Stomach (tissue), 9 donors: ENCODE data around the gene CD48. TPM values are rescaled to one million over a fixed set of nuclear protein-coding genes. Genes with fewer than 3 reads are reported as not detected.

Experiments
- DNase-seq, 2 donors: peaks; one replicate each; pipeline versions ENCODE4 v3.0.0 to v3.0.0-alpha.2; 2013 to 2019
- H3K27ac ChIP-seq, 5 donors: fragments of 200-600 bp in 4 of 5; sonication (generic) in 4 of 5; one replicate each; pipeline ENCODE4 v1.5.1; 2013 to 2019; ENCODE audit warnings: mild to moderate bottlenecking in 1 of 5, moderate library complexity in 1 of 5
- H3K27me3 ChIP-seq, 3 donors: fragments of 200-600 bp; sonication (generic); one replicate each; pipeline ENCODE4 v1.5.1; 2017 to 2019; ENCODE audit warnings: mixed run types in 1 of 3
- H3K36me3 ChIP-seq, 4 donors: fragments of 200-600 bp; sonication (generic); 1 replicate in 3 of 4; 2 replicates in 1 of 4; pipeline ENCODE4 v1.5.1; 2016 to 2019
- H3K4me1 ChIP-seq, 4 donors: fragments of 200-600 bp; sonication (generic); one replicate each; pipeline ENCODE4 v1.5.1; 2016 to 2019
- H3K4me3 ChIP-seq, 4 donors: fragments of 200-600 bp; sonication (generic) in 3 of 4; one replicate each; pipeline ENCODE4 v1.5.1; 2016 to 2019; ENCODE audit warnings: mild to moderate bottlenecking in 1 of 4
- H3K9me3 ChIP-seq, 4 donors: fragments of 200-600 bp; sonication (generic); one replicate each; pipeline ENCODE4 v1.5.1; 2016 to 2019
- EP300 ChIP-seq: sonication (generic); formaldehyde crosslinking; IDR thresholded peaks from one replicate; pipeline ENCODE4 v1.6.1; 2017; ENCODE audit warnings: antibody characterized with exemption
- POLR2A ChIP-seq, 4 donors: fragments of 450-650 bp; IDR thresholded peaks; one replicate each; pipeline ENCODE4 v1.6.1; 2016; ENCODE audit warnings: antibody characterized with exemption in 4 of 4, control low read depth in 2 of 4, mild to moderate bottlenecking in 1 of 4, moderate library complexity in 1 of 4
- POLR2AphosphoS5 ChIP-seq, 3 donors: sonication (generic); formaldehyde crosslinking; IDR thresholded peaks; one replicate each; pipeline ENCODE4 v1.6.1; 2016; ENCODE audit warnings: antibody characterized with exemption in 3 of 3
- WGBS, 5 donors: extraction: QIAGEN DNeasy Blood & Tissue Kit in 3 of 5; methylation state at CpG; one replicate each; pipeline versions ENCODE4 v1.1.5 to v1.1.7; 2013 to 2018; 5-methylcytosine and 5-hydroxymethylcytosine counted together
- intact Hi-C: fragments of 100-400 bp; cut with DNase I; formaldehyde crosslinking; loops from one replicate; pipeline ENCODE4 v1.15.1; 2023; ENCODE audit warnings: low total_unique reads
- polyA plus RNA-seq, 3 donors: library from polyadenylated mRNA; stranded (reverse); fragments of 200-250 nt; gene quantifications; one replicate each; pipeline ENCODE4 v1.2.3, GENCODE V29; 2013
- total RNA-seq, 5 donors: library from RNA; depleted of rRNA; stranded (reverse); fragments of >200 nt; gene quantifications; one replicate each; pipeline versions ENCODE4 v1.1.0 to v1.2.3, GENCODE V29; 2014 to 2016
- TF ChIP-seq, protein P1 (sequence below), 7 experiments: fragments of 450-650 bp in 4 of 7; fragments of 200-600 bp in 3 of 7; sonication (generic) in 3 of 7; IDR thresholded peaks; one replicate each; pipeline ENCODE4 v1.5.1; 2016 to 2019; ENCODE audit warnings: antibody characterized with exemption in 7 of 7, control low read depth in 2 of 7, mild to moderate bottlenecking in 1 of 7
- donor health status: healthy with polysubstance abuse.
- donor health status: Bipolar disorder and iron deficiency.
- donor health status: healthy.

The CD48 gene
- total and polyA plus RNA-seq, 8 donors: 0.58 to 23.7 (median 8.8) TPM; not detected in 2

DNA sequence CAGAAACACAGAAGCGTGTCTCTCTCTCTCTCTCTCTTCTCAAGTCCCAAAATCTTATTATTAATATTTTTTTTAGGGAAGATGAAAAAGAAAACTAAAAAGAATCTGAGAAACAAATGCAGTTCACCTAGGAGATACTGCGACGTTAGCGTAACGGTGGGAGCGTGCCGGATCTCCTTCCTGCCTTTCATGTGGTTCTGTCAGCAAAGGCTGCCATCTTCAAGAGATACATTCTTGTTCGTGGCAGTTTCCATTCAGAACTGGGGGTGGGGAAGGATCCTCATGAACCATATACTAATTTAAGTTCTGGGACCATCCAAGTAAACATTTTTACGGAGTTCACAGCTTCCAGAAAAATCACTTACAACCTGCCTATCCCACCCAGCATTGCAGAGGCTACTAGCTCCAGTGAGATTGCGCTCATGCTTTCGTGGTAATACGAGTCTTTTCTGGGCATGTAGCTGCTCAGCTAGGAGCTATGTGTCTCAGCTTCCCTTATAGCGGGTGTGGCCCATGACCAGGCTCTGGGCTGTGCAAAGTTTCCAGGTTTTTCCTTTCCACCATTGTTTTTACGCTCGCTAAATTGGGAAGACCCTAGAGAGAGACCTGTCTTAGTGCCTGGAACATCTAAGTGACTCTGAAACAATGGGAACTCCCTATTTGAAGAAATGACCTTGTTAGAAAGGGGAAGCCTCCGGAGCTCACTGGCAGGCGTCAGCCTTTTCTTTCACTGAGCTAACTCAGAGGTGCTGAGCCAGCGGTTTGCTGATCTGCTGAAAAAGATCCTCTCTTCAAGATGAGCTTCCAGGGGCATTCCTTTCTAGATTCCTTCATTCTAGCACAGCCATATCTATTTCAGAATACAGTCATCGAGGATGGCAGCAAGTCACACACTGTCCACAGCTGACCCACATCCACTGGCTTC, 82.1 kb downstream of the CD48 start:
- no peaks in the 10 kb centered on the region for H3K36me3 ChIP-seq
- peak; percentile 41 to 69 for DNase-seq
- H3K4me1 ChIP-seq: peaks cover 0 to 14% (median 3%) of the 10 kb centered on the region in 4 donors
- intact Hi-C loops: no loop called here
- peak overlapping the region in 2 of 5 donors; percentile 29 to 55 for H3K27ac ChIP-seq
- no peak for TF ChIP-seq EP300
- TF ChIP-seq POLR2AphosphoS5 (IDR thresholded peaks at IDR 0.05): no peak
- TF ChIP-seq, protein P1, sequence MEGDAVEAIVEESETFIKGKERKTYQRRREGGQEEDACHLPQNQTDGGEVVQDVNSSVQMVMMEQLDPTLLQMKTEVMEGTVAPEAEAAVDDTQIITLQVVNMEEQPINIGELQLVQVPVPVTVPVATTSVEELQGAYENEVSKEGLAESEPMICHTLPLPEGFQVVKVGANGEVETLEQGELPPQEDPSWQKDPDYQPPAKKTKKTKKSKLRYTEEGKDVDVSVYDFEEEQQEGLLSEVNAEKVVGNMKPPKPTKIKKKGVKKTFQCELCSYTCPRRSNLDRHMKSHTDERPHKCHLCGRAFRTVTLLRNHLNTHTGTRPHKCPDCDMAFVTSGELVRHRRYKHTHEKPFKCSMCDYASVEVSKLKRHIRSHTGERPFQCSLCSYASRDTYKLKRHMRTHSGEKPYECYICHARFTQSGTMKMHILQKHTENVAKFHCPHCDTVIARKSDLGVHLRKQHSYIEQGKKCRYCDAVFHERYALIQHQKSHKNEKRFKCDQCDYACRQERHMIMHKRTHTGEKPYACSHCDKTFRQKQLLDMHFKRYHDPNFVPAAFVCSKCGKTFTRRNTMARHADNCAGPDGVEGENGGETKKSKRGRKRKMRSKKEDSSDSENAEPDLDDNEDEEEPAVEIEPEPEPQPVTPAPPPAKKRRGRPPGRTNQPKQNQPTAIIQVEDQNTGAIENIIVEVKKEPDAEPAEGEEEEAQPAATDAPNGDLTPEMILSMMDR (IDR thresholded peaks at IDR 0.05): no peak
- no peak for TF ChIP-seq POLR2A (IDR thresholded peaks at IDR 0.05)
- WGBS, 5 donors: 58 to 83% (median 63%) methylated on average over 19 of the region's 19 CpGs
- no peaks in the 10 kb centered on the region for H3K27me3 ChIP-seq
- H3K9me3 ChIP-seq: no peaks in the 10 kb centered on the region
- no peak overlapping the region for H3K4me3 ChIP-seq

DNA sequence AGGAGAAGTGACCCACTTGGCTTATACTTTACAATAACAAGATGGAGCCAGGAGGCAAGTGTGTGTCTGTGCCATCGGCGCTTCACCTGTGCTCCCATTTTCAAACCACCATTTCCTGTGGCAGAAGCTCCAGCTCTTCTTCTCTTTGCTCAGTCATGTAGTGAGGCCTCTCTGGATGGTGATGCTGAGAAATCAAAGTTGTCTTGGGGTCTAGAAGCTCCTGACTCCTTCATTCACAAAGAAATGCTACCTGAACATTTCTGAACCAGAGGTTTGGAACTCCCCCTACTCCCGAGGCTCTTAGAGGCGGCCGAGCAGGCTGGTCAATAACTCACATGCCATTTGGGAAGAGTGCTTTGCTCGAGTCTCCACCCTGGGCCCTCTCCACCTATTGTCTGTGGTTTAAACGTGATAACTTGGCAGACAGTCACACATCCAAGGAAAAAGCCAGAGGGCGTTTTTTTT, 82.8 kb downstream of the CD48 start:
- Histone ChIP-seq H3K9me3 (no peaks in the 10 kb centered on the region), H3K4me3 (no peak overlapping the region), H3K36me3 (no peaks in the 10 kb centered on the region), H3K4me1 (peaks cover 0 to 14% (median 3%) of the 10 kb centered on the region in 4 donors), H3K27ac (peak overlapping the region in 4 of 5 donors; percentile 13 to 55 (median 40)), H3K27me3 (no peaks in the 10 kb centered on the region)
- no peak for DNase-seq
- TF ChIP-seq EP300 (no peak), POLR2AphosphoS5 (IDR thresholded peaks at IDR 0.05) (no peak), POLR2A (IDR thresholded peaks at IDR 0.05) (no peak)
- TF ChIP-seq, protein P1 (IDR thresholded peaks at IDR 0.05): no peak
- 58 to 69% (median 65%) methylated on average over 8 of the region's 8 CpGs for WGBS, 5 donors
- intact Hi-C loops: no loop called here

Other genes starting within 250 kb of the CD48 start
- 10 to 100 TPM in 2 of 5 donors, 1 to 10 TPM in 1, under 1 TPM in 1, not detected in 1; 0.37 to 18.1 (median 8.1) TPM for gene SLAMF6, start 188.6 kb downstream of the CD48 start, total RNA-seq
- 1 to 10 TPM in 2 of 3 donors, under 1 TPM in 1; 0.19 to 1.1 (median 1.1) TPM for gene SLAMF6, start 188.6 kb downstream of the CD48 start, polyA plus RNA-seq
- 1 to 10 TPM; 1.3 to 7.6 (median 2.8) TPM for gene CD84, start 132.3 kb downstream of the CD48 start, total RNA-seq
- gene CD84, start 132.3 kb downstream of the CD48 start, polyA plus RNA-seq: under 1 TPM; 0.23 to 0.75 (median 0.46) TPM
- gene SLAMF1, start 64.8 kb downstream of the CD48 start, total RNA-seq: 1 to 10 TPM in 2 of 5 donors, not detected in 3; 3.1 to 4.1 TPM
- gene SLAMF1, start 64.8 kb downstream of the CD48 start, polyA plus RNA-seq: under 1 TPM; 0.12 to 0.92 (median 0.25) TPM
- 1 to 10 TPM in 2 of 5 donors, under 1 TPM in 2, not detected in 1; 0.45 to 4.2 (median 1.3) TPM for gene SLAMF7, start 27.4 kb upstream of the CD48 start, total RNA-seq
- gene SLAMF7, start 27.4 kb upstream of the CD48 start, polyA plus RNA-seq: 1 to 10 TPM; 1.3 to 3.7 (median 2.1) TPM
- 1 to 10 TPM in 3 of 5 donors, not detected in 2; 1.3 to 7.5 (median 1.7) TPM for gene LY9, start 84.4 kb upstream of the CD48 start, total RNA-seq
- gene LY9, start 84.4 kb upstream of the CD48 start, polyA plus RNA-seq: 1 to 10 TPM in 1 of 3 donors, under 1 TPM in 2; 0.25 to 1.1 (median 0.63) TPM
- 1 to 10 TPM in 1 of 5 donors, under 1 TPM in 1, not detected in 3; 0.43 to 1.1 TPM for gene CD244, start 151.1 kb upstream of the CD48 start, total RNA-seq
- gene CD244, start 151.1 kb upstream of the CD48 start, polyA plus RNA-seq: under 1 TPM; 0.15 to 0.61 (median 0.37) TPM
- gene ITLN1, start 173.4 kb upstream of the CD48 start, total RNA-seq: 100 to 1,000 TPM in 2 of 5 donors, 10 to 100 TPM in 1, 1 to 10 TPM in 1, not detected in 1; 1.2 to 241 (median 55.3) TPM
- 10 to 100 TPM in 1 of 3 donors, 1 to 10 TPM in 2; 1.5 to 10.1 (median 7.6) TPM for gene ITLN1, start 173.4 kb upstream of the CD48 start, polyA plus RNA-seq
- 1 to 10 TPM in 1 of 5 donors, not detected in 4; 4.2 TPM for gene ITLN2, start 243.0 kb upstream of the CD48 start, total RNA-seq
- under 1 TPM in 1 of 3 donors, not detected in 2; 0.37 TPM for gene ITLN2, start 243.0 kb upstream of the CD48 start, polyA plus RNA-seq